ENCODE data around the gene KDM1A. TPM values are rescaled to one million over a fixed set of nuclear protein-coding genes. Genes with fewer than 3 reads are reported as not detected.
A peak's percentile ranks its signal among the peaks of the same experiment; 100 is the strongest.

KDM1A gene
- total and polyA plus RNA-seq, 2 donors, result 34.8 to 118 TPM

DNA sequence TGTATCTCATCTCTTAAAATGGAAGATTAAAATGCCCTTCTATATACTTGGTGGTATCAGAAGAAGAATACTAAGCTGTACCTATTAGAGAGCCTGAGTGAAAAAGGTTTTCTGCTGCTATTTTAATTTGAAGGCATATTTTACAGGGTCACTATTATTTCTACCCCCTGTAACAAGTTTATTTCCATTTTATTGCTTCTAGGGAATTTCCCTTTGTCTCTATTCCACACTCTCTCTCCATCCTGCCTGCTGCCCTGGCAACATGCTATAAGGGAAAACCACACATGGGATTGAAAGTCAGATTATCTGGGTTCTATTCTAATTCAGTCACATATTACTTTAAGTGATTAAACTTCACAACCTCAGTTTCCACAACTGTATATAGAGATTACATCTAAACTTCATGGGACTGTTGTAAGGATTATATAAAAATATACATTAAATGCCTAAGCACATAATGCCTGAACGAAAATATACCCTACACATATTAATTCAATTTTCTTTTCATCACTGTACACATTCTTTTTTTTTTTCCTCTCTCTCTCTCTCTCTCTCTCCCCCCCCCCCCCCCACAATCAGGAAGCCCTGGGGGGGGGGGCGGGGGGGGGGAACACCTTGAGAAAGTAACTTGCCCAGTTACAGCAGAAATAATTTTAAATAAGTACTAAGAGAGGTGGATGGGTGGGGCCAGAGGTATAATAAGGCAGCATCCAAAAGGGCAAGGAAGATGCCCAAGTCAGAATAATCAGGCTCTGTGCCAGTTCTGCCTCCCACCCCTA is 97.8 kb downstream of the KDM1A start:
- no peak overlapping the region for H3K4me3 ChIP-seq (ENCODE audit: low read length in 2 of 2)
- no peak for DNase-seq (ENCODE audit: low read depth in 6 of 9, low spot score in 9 of 9)
- H3K27me3 ChIP-seq (ENCODE audit: control insufficient read depth in 2 of 2, insufficient read depth in 1 of 2, low read length in 1 of 2), result no peaks in the 10 kb centered on the region
- no peaks in the 10 kb centered on the region for H3K9me3 ChIP-seq (ENCODE audit: control insufficient read depth in 2 of 2, insufficient read depth in 1 of 2, low read length in 1 of 2)
- peaks cover 0 to 7% of the 10 kb centered on the region in 2 donors for H3K4me1 ChIP-seq (ENCODE audit: control insufficient read depth in 2 of 2, insufficient read depth in 2 of 2, low read length in 2 of 2)
- H3K27ac ChIP-seq (ENCODE audit: low read depth in 1 of 2, low read length in 1 of 2), result no peak overlapping the region
- WGBS, result 68% methylated on average over 2 of the region's 2 CpGs
- no peaks in the 10 kb centered on the region for H3K36me3 ChIP-seq (ENCODE audit: control insufficient read depth in 2 of 2, insufficient read depth in 2 of 2, low read length in 1 of 2)

DNA sequence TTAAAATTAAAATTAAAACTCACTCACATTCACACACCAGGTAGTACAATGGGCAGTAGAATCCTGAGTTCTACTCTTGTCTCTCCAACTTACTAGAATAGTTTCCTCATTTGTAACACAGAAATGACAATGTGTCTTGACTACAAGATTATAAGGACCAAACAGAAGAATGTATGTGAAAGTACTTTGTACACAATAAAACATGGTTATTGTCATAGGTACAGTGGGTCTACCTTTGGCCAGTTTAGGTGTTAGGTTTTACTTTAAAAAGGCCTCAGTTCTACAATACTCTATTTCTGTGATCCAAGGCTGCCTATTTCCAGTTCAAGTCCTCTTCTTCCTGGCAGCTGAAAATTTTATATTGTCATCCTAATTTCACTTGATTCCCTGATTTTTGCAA is 99.1 kb downstream of the KDM1A start:
- Histone ChIP-seq H3K27ac (ENCODE audit: low read depth in 1 of 2, low read length in 1 of 2) (no peak overlapping the region), H3K4me1 (ENCODE audit: control insufficient read depth in 2 of 2, insufficient read depth in 2 of 2, low read length in 2 of 2) (peaks cover 0 to 2% of the 10 kb centered on the region in 2 donors)

GRCh38 chr1:23118957-23119792 is 99.9 kb downstream of the KDM1A start:
- peaks cover 0 to 2% of the 10 kb centered on the region in 2 donors for H3K4me1 ChIP-seq (ENCODE audit: control insufficient read depth in 2 of 2, insufficient read depth in 2 of 2, low read length in 2 of 2)
- H3K36me3 ChIP-seq (ENCODE audit: control insufficient read depth in 2 of 2, insufficient read depth in 2 of 2, low read length in 1 of 2), result no peaks in the 10 kb centered on the region
- no peaks in the 10 kb centered on the region for H3K9me3 ChIP-seq (ENCODE audit: control insufficient read depth in 2 of 2, insufficient read depth in 1 of 2, low read length in 1 of 2)
- H3K27ac ChIP-seq (ENCODE audit: low read depth in 1 of 2, low read length in 1 of 2), result peak overlapping the region; percentile 32 to 36
- 84% methylated on average over 8 of the region's 8 CpGs for WGBS
- no peak overlapping the region for H3K4me3 ChIP-seq (ENCODE audit: low read length in 2 of 2)
- peak in 1 of 9 donors; percentile 35 for DNase-seq (ENCODE audit: low read depth in 6 of 9, low spot score in 9 of 9)
- H3K27me3 ChIP-seq (ENCODE audit: control insufficient read depth in 2 of 2, insufficient read depth in 1 of 2, low read length in 1 of 2), result no peaks in the 10 kb centered on the region

More for the DNA sequence above, 99.1 kb downstream of the KDM1A start:
- DNase-seq (ENCODE audit: low read depth in 6 of 9, low spot score in 9 of 9), result no peak
- Histone ChIP-seq H3K36me3 (ENCODE audit: control insufficient read depth in 2 of 2, insufficient read depth in 2 of 2, low read length in 1 of 2) (no peaks in the 10 kb centered on the region), H3K9me3 (ENCODE audit: control insufficient read depth in 2 of 2, insufficient read depth in 1 of 2, low read length in 1 of 2) (no peaks in the 10 kb centered on the region), H3K27me3 (ENCODE audit: control insufficient read depth in 2 of 2, insufficient read depth in 1 of 2, low read length in 1 of 2) (no peaks in the 10 kb centered on the region), H3K4me3 (ENCODE audit: low read length in 2 of 2) (no peak overlapping the region)

DNA sequence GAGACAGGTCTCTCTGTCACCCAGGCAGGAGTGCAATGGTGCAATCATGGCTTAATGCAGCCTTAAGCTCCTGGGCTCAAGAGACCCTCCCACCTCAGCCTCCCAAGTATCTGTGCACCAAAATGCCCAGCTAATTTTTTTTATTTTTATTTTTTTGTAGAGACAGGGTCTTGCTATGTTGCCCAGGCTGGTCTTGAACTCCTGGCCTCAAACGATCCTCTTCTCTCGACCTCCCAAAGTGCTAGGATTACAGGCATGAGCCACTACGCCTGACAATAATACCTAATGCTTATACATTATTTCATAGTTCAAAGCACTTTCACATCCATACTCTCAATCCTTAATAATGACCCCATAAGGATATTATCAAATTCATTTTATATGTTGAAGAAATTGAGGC is 101.1 kb downstream of the KDM1A start:
- 97% methylated on average over 3 of the region's 3 CpGs for WGBS
- no peak for DNase-seq (ENCODE audit: low read depth in 6 of 9, low spot score in 9 of 9)
- Histone ChIP-seq H3K9me3 (ENCODE audit: control insufficient read depth in 2 of 2, insufficient read depth in 1 of 2, low read length in 1 of 2) (no peaks in the 10 kb centered on the region), H3K4me1 (ENCODE audit: control insufficient read depth in 2 of 2, insufficient read depth in 2 of 2, low read length in 2 of 2) (peaks cover 0 to 2% of the 10 kb centered on the region in 2 donors), H3K36me3 (ENCODE audit: control insufficient read depth in 2 of 2, insufficient read depth in 2 of 2, low read length in 1 of 2) (no peaks in the 10 kb centered on the region), H3K27ac (ENCODE audit: low read depth in 1 of 2, low read length in 1 of 2) (no peak overlapping the region), H3K4me3 (ENCODE audit: low read length in 2 of 2) (no peak overlapping the region), H3K27me3 (ENCODE audit: control insufficient read depth in 2 of 2, insufficient read depth in 1 of 2, low read length in 1 of 2) (no peaks in the 10 kb centered on the region)

GRCh38 chr1:23122023-23122748 is 102.9 kb downstream of the KDM1A start:
- peaks cover 0 to 2% of the 10 kb centered on the region in 2 donors for H3K4me1 ChIP-seq (ENCODE audit: control insufficient read depth in 2 of 2, insufficient read depth in 2 of 2, low read length in 2 of 2)
- H3K27ac ChIP-seq (ENCODE audit: low read depth in 1 of 2, low read length in 1 of 2), result peak overlapping the region; percentile 49 to 64
- no peaks in the 10 kb centered on the region for H3K36me3 ChIP-seq (ENCODE audit: control insufficient read depth in 2 of 2, insufficient read depth in 2 of 2, low read length in 1 of 2)
- DNase-seq (ENCODE audit: low read depth in 6 of 9, low spot score in 9 of 9), result no peak
- H3K4me3 ChIP-seq (ENCODE audit: low read length in 2 of 2), result no peak overlapping the region
- 70% methylated on average over 4 of the region's 4 CpGs for WGBS
- H3K9me3 ChIP-seq (ENCODE audit: control insufficient read depth in 2 of 2, insufficient read depth in 1 of 2, low read length in 1 of 2), result no peaks in the 10 kb centered on the region
- H3K27me3 ChIP-seq (ENCODE audit: control insufficient read depth in 2 of 2, insufficient read depth in 1 of 2, low read length in 1 of 2), result no peaks in the 10 kb centered on the region

DNA sequence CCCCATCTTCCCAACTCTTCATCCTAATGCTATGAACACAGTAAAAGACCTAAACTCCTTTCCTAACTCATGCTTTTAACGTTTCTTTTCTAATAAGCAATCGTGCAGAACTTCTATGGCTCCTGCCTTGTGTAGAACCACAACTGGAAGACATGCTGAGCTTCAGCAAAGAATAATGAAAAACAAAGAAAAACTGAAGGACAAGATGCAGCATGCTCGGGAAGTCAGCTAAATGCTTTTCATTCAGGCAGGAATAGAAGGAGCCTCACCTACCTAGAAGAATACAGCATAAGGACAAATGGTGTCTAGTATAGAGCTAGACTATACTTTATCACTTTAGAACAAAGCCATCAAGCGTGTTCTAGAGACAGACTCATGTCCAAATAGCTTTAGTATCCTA is 103.5 kb downstream of the KDM1A start:
- no peak for DNase-seq (ENCODE audit: low read depth in 6 of 9, low spot score in 9 of 9)
- H3K27me3 ChIP-seq (ENCODE audit: control insufficient read depth in 2 of 2, insufficient read depth in 1 of 2, low read length in 1 of 2), result no peaks in the 10 kb centered on the region
- H3K27ac ChIP-seq (ENCODE audit: low read depth in 1 of 2, low read length in 1 of 2), result peak overlapping the region in 1 of 2 donors; percentile 49
- no peaks in the 10 kb centered on the region for H3K36me3 ChIP-seq (ENCODE audit: control insufficient read depth in 2 of 2, insufficient read depth in 2 of 2, low read length in 1 of 2)
- no peaks in the 10 kb centered on the region for H3K9me3 ChIP-seq (ENCODE audit: control insufficient read depth in 2 of 2, insufficient read depth in 1 of 2, low read length in 1 of 2)
- H3K4me1 ChIP-seq (ENCODE audit: control insufficient read depth in 2 of 2, insufficient read depth in 2 of 2, low read length in 2 of 2), result peaks cover 0 to 2% of the 10 kb centered on the region in 2 donors
- 93% methylated on average over 4 of the region's 4 CpGs for WGBS
- H3K4me3 ChIP-seq (ENCODE audit: low read length in 2 of 2), result no peak overlapping the region

DNA sequence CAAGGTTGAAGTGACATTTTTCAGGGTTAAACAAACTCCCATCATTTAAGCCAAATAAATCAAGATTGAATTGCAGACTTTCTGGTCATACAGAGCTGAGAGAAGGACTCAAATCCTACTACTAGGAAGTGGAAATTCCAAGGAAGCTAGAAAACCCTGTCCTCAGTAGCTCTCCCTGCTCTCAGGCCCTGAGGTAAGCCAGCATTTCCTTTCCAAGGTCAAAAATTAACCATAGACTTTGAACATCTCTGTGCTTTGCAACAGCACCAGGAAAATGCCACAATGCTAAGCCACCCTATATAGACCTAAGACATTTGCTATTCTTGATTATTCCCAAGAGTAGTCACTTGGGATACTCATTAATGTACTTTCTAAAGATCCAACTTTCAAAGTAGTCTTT is 104.3 kb downstream of the KDM1A start:
- no peaks in the 10 kb centered on the region for H3K36me3 ChIP-seq (ENCODE audit: control insufficient read depth in 2 of 2, insufficient read depth in 2 of 2, low read length in 1 of 2)
- H3K27ac ChIP-seq (ENCODE audit: low read depth in 1 of 2, low read length in 1 of 2), result no peak overlapping the region
- no peaks in the 10 kb centered on the region for H3K27me3 ChIP-seq (ENCODE audit: control insufficient read depth in 2 of 2, insufficient read depth in 1 of 2, low read length in 1 of 2)
- no peaks in the 10 kb centered on the region for H3K9me3 ChIP-seq (ENCODE audit: control insufficient read depth in 2 of 2, insufficient read depth in 1 of 2, low read length in 1 of 2)
- no peak for DNase-seq (ENCODE audit: low read depth in 6 of 9, low spot score in 9 of 9)
- no peak overlapping the region for H3K4me3 ChIP-seq (ENCODE audit: low read length in 2 of 2)
- peaks cover 0 to 2% of the 10 kb centered on the region in 2 donors for H3K4me1 ChIP-seq (ENCODE audit: control insufficient read depth in 2 of 2, insufficient read depth in 2 of 2, low read length in 2 of 2)

DNA sequence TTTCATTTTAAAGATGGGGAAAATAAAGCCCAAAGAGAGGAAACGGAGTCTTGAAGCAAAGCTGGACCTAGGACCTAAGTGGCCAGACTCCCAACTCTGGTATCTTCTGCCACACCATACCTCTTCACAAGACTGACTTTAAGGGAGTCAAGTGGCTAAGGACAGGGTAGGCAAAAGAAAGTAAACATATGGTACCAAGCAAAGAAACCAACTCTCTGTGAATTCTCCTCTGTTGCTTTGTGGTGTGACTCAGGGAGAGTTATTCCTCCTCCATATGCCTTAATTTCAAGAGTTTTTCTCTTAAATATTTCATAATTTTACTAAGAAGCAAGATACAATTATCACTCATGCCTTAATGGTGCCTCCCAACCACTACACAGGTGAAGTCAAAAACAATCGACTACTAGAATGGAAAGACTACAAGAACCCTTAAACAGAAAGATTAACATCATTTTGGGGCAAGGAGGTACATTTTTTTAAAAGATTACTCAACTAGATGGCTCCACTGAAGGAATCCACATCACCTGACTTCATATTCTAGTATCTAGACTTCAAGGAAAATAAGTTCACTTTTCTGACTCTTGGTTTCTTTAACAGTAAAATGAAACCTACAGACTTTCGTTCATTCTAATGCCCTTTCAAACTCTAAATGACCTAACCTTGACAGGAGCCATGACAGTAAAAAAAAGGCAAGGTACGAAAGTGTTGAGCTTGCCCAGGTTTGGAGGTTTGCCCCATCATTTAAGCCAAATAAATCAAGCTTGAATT is 105.2 kb downstream of the KDM1A start:
- H3K36me3 ChIP-seq (ENCODE audit: control insufficient read depth in 2 of 2, insufficient read depth in 2 of 2, low read length in 1 of 2), result no peaks in the 10 kb centered on the region
- H3K27me3 ChIP-seq (ENCODE audit: control insufficient read depth in 2 of 2, insufficient read depth in 1 of 2, low read length in 1 of 2), result no peaks in the 10 kb centered on the region
- no peak for DNase-seq (ENCODE audit: low read depth in 6 of 9, low spot score in 9 of 9)
- H3K4me1 ChIP-seq (ENCODE audit: control insufficient read depth in 2 of 2, insufficient read depth in 2 of 2, low read length in 2 of 2), result peaks cover 0 to 2% of the 10 kb centered on the region in 2 donors
- no peaks in the 10 kb centered on the region for H3K9me3 ChIP-seq (ENCODE audit: control insufficient read depth in 2 of 2, insufficient read depth in 1 of 2, low read length in 1 of 2)
- no peak overlapping the region for H3K4me3 ChIP-seq (ENCODE audit: low read length in 2 of 2)
- H3K27ac ChIP-seq (ENCODE audit: low read depth in 1 of 2, low read length in 1 of 2), result no peak overlapping the region
- 95% methylated on average over 4 of the region's 4 CpGs for WGBS
